HG03139 (cell line): ENCODE data around the gene CPHXL2.

Experiments used
- ATAC-seq: cut with Tn5 transposase; IDR thresholded peaks from one replicate; pipeline ENCODE4 v1.9.1; 2021; ENCODE audit not compliant: unreplicated experiment

Gene CPHXL2

DNA sequence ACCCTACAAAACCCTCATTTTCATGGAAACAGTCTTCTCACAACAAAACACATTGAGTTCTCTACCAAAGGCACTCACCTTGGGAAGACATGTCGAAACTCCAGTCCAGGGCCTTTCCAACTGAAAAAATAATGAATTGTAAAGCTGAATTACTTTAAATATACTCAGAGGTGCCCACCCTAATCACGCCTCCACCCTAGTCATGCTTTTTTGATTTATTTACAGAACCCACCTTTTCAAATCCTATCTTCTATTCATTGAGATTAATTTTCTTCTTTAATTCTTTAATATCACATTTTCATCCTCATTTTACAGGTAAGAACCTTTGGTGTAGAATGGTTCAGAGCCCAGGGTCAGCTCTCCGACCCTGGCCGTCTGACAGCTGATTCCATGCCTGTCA is at the start of gene CPHXL2:
CPHXL2 (minus strand) TSS at position 101 of the 400 bp plus-strand sequence; CDS start at position 91, 10 bp downstream.
- no peak for ATAC-seq

DNA sequence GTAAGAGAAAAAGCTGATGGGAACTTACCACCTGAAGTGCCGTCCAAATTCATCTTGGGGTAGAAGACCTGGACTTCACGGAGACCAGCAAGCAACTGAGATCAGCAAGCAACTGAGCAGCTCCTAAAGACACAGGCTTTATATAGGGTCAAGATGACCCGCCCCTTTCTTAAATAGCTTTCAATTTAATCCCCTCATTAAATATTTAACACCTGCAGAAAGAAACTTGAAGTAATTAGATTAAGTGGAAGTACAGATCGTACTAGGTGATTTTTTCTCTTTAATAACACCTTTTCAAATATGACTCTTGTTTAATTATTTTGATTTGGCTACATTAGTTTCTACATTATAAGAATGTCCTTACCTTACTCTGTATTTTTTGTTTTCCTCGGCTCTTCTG is 49.6 kb upstream of the CPHXL2 start, which contains the start of gene CPHXL:
CPHXL (minus strand) TSS at position 101 of the 400 bp plus-strand sequence; CDS start at position 53, 48 bp downstream.
- ATAC-seq, result no peak

DNA sequence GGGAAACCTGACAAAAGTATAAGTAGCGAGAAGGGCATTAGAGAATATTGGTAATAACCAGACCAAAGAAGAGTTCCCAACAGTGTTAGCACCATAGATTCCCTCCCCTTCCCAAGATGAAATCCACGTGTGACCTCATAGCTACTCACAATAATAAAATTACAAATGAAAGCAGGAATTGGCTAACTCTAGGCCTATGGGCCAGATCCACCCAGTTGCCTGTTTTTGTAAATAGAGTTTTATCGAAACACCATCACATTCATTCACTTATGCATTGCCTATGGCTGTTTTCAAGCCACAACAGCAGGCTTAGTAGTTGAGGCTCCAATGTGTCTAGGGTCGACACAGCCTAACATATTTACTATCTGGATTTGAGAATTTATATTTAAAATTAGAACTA is 41.6 kb upstream of the CPHXL2 start:
- ATAC-seq, result no peak

DNA sequence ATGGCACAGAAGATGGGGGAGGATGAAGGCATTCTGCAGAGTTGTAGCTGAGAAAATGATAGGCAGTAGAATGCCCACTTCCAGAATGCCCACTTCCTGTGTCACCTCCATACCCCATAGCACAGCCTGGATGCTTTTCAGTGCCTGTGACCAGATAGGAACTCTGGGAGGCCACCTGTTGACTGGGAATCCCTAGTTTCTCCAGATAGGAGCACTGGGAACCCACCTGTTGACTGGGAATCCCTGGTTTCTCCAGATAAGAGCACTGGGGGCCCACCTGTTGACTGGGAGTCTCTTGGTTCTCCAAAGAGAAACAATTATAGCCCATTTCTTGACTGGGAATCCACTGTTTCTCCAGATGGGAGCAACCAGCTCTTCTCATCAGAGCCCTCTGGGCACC is 37.9 kb upstream of the CPHXL2 start:
- no peak for ATAC-seq

DNA sequence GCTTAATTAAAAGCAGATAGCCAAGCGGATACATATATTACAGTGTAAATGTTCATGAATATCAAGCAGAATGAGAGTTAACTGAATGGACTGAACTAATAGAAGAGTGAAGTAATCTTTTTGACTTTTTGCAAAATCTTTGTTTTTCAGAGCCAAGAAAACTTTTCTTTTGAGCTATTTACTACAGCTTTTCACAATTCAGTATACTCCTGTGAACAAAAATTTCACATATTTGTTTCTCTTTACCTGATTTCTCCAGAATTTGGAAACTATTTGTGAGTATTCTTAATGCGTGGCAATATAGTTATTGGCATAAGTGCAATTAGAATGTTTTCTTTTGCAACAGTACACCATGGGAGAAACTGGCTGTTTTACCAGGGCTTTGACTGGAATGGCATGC is 33.5 kb upstream of the CPHXL2 start:
- ATAC-seq, result no peak

DNA sequence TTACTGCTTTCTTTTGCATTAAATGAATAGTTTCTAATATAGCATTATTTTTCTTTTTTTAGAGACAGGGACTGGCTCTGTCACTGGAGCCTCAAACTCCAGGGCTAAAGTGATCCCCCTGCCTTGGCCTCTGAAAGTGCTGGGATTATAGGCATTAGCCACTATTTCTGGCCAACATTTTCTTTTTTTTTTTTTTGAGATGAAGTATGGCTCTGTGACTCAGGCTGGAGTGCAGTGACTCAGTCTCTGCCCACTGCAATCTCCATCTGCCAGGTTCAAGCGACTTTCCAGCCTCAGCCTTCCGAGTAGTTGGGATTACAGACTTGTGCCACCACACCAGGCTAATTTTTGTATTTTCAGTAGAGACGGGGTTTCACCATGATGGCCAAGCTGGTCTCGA is 26.5 kb upstream of the CPHXL2 start:
- no peak for ATAC-seq

DNA sequence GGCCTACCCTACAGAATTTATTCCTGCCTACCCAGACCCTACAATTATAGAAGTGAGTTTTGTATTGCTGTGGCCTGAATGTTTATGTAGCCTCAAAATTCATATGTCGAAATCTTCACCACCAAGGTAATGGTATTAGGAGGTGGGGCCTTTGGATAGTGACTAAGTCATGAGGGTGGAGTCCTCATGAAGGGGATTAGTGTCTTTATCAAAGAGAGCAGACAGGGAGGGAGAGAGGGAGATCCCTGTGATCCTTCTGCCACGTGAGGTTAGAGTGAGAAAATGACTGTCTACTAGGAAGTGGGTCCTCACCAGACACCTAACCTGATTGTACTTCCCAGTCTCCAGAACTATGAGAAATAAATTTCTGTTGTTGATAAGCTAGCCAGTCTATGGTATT is 25.4 kb upstream of the CPHXL2 start:
- no peak for ATAC-seq

DNA sequence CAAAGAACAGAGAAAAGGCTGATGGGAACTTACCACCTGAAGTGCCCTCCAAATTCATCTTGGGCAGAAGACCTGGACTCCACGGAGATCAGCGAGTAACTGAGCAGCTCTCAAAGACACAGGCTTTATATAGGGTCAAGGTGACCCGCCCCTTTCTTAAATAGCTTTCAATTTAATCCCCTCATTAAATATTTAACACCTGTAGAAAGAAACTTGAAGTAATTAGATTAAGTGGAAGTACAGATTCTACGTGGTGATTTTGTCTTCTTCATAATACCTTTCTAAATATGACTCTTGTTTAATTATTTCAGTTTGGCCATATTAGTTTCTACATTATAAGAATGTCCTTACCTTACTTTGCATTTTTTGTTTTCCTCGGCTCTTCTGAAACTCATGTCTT is 24.6 kb upstream of the CPHXL2 start, which contains the start of gene DUXB:
DUXB (minus strand) TSS at position 101 of the 400 bp plus-strand sequence; CDS start at position 58, 43 bp downstream.
- no peak for ATAC-seq

DNA sequence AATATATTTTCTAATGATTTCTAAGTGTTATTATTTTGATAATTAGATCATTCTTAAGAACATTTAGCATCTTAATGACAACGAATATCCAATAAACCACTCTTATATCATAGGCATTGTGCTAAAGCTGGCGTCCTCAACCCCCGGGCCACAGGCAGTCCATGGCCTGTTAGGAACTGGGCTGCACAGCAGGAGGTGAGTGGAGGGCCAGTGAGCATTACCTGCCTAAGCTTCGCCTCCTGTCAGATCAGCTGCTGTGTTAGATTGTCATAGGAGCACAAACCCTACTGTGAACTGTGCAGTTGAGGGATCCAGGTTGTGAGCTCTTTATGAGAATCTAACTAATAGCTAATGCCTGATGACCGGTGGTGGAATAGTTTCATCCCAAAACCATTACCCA is 20.8 kb upstream of the CPHXL2 start:
- no peak for ATAC-seq

DNA sequence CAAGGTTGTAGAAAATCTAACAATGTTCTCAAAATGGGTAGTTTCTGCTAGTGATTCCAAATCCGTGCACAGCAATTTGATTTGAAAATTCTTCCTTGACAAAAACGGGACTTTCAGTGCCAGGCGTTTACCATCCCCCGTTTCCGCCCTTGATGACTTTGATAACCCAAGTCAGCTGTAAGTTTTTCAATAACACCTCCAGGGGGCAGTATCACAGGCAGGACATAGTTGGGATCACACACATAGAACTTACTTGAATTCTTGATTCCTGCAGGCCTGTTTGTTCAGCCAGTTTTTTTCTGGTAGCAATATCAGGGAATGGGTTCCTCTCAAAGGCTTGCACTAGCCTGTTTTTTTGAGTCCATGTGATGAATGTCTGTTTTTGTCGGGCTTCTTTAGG is 18.9 kb upstream of the CPHXL2 start:
- no peak for ATAC-seq

DNA sequence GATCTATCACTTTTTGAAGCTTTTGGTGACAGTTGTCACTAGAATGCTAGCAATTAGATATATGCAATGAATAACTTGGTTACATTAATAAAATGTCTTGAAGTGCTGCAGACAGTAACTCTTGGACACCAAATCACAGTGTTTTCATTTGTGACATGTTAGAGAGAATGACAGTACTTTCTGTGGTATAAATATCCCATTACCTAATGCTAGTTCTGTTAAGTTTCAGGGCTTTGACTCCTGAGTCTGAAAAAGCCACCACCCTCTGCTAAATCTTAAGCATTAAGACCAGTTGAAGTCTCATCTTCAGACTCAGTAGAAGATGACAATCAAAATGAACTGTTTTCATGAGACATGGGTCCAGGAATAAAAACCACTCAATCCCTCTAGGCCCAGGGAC is 10.6 kb upstream of the CPHXL2 start:
- ATAC-seq, result no peak

DNA sequence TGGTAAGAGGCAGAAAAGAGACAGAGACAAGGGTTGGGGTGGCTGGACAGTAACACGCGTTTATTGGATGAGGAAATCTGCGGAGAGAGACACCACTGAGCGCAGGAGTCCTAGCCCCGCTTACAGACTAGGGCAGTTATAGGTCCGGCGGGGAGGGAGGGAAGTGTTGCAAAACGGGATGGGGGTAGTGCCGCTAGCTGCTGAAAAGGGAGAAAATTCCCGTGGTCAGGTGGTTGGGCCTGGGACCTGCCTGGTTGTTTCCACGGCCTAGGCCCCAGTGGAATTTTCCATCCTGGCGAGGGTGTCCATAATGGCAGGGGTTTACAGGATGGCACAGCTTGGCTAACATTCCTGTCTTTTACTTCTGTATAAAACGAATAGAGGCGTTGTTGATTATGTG is 5.5 kb upstream of the CPHXL2 start:
- no peak for ATAC-seq

DNA sequence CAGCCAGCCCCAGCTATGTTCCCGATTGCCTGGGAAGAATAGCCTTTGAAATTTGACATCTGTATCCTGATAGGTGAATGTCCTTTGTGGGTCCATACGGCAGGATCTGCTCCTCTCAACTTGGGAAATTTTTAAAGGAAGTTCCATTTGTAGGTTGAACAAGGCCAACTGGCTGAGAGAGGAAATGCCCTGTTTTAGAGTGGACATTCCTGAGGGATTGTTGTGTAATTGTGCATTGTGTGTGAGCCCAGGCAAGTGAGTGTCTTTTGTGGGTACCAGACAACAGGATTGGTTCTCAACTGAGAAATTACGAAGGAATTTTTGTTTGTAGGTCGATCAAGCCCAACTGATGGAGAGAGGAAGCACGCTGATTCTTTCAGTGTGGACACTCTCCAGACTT is 2.6 kb upstream of the CPHXL2 start:
- no peak for ATAC-seq

DNA sequence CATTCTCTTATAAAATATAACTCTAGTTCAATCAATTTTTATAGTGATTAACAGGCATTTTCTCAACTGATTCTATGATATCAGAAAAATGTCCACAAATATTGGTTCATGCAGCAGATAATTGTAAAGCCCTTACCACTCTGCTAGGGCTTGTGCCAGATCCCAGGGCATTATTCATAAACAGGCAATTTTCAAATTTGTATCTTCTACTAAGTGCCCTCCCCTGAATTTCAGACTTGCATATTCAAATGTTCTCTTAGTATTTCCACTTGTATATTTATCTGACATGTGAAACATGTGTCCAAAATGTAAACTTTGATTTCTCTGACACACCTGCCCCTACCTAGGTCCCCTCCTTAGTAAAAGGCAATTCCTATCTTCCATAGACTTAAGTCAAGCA is 9.3 kb downstream of the CPHXL2 start:
- no peak for ATAC-seq

DNA sequence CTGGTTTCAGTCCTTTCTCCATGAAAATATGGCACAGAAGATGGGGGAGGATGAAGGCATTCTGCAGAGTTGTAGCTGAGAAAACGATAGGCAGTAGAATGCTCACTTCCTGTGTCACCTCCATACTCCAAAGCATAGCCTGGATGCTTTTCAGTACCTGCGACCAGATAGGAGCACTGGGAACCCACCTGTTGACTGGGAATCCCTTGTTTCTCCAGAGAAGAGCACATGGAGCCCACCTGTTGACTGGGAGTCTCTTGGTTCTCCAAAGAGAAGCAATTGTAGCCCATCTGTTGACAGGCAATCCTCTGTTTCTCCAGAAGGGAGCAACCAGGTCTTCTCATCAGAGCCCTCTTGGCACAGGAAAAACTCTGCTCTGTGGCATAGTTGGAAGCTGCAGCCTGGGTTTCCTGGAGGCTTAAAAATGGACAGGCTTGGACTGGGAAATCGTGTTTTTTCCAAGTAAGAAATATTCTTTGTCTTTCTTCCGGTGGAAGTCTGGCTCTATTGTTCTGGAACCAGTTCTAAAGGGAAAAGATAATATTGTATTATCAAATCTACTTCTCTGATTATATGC is 16.0 kb downstream of the CPHXL2 start:
- no peak for ATAC-seq

DNA sequence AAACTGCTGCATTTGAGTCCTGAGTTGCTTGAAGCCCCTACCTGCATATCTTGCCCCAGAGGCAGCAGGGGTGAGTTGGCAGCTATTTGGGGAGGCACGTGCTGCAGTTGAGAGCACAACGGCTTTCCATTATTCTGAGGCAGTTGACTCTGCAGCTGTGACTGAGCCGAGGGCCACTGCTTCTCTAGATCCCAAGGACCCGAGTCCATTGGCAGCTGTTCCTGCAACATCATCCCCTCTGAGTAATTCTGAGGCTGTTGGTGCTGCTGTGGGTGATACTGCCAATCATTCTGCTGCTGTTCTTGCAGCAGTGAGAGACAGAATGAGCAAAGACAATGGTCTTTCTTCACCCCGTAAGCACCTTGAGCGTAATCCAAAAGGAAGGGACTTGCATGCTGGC is 16.5 kb downstream of the CPHXL2 start:
- ATAC-seq, result no peak

DNA sequence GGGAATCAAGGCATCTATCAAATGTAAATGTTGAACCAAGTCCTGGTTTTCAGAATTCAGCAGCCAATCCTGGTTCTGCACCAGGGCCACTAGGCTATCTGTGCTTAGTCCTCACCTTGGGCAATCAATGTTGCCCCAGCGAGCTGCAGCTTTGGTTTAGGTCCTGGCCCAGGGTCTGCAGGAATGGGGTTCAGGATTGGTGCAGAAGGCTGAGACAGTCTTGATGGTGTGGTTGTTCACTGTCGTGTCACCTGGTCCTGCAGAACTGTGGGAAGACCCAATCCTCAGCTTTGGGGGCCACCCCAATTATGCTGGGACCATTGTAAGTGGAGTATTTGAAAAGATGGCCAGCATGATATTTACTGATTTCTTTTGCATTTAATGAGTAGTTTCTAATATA is 18.6 kb downstream of the CPHXL2 start:
- ATAC-seq, result no peak

DNA sequence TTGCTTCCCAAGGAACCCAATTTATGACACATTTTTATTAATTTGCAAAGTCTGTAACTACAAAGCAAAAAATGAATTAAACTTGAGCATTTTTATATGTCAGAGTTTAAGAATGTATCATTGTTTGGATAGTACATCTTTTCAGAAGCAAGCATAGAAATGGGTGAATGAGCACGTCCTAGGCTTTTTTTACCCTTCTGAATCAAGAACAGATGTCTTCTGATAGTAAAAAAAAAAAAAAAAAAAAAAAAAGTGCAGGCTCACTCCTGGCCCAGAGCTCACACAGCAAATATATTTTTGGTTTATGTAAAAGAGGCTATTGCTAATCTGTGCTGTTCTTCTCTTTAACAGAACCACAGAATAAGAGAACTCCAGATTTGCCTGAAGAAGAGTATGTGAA is 22.9 kb downstream of the CPHXL2 start:
- no peak for ATAC-seq

DNA sequence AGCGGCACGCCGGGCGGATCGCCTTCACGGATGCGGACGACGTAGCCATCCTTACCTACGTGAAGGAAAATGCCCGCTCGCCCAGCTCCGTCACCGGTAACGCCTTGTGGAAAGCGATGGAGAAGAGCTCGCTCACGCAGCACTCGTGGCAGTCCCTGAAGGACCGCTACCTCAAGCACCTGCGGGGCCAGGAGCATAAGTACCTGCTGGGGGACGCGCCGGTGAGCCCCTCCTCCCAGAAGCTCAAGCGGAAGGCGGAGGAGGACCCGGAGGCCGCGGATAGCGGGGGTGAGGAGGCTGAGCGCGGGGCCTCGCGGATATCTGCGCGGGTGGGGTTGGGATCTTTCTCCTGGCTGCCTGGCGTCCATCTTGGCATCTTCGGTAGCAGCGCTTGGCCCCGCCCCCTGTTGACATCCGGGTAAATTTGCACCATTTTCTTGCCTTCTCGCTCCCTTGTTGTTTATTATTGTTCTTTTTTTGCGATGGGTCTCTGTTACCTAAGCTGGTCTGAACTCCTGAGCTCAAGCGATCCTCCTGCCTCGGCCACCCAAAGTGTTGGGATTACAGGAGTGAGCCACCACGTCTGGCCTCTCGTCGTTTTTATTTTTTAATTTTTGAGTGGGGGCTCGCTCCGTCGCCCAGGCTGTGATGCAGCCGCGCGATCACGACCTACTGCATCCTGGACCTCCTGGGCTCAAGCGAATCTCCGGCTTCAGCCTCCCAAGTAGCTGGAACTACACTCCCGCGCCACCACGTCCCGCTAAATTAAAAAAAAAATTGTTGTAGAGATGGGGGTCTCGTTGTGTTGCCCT is 28.3 kb downstream of the CPHXL2 start:
- ATAC-seq, result peak; percentile 24

DNA sequence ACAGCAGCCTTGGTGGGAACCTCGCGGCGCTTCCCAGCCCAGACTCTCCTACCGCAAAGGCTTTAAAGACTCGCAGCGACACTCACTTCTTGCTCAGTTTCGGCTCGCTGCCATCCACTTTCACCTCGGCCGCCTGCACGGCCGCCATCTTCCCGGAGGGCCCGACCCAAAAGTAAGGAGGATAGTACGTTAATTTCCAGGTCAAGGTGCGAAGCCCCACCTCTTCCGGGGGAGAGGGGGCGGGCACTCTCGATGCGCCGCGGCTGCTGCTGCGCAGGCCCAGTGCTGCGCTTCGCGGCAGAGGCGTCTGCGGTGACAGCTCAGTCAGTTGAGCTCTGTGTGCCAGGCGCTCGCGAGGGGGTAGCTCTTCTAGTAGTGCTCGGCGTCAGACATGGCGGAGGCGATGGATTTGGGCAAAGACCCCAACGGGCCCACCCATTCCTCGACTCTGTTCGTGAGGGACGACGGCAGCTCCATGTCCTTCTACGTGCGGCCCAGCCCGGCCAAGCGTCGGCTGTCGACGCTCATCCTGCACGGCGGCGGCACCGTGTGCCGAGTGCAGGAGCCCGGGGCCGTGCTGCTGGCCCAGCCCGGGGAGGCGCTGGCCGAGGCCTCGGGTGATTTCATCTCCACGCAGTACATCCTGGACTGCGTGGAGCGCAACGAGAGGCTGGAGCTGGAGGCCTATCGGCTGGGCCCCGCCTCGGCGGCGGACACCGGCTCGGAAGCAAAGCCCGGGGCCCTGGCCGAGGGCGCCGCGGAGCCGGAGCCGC is 29.1 kb downstream of the CPHXL2 start, which contains the start of the genes KARS1 and TERF2IP:
KARS1 (minus strand) TSS at position 174 of the 773 bp plus-strand sequence; CDS start at position 148, 26 bp downstream.
TERF2IP (plus strand) TSS at position 282 of the 773 bp plus-strand sequence; CDS start at position 392, 110 bp downstream.
- peak; percentile 85 for ATAC-seq

DNA sequence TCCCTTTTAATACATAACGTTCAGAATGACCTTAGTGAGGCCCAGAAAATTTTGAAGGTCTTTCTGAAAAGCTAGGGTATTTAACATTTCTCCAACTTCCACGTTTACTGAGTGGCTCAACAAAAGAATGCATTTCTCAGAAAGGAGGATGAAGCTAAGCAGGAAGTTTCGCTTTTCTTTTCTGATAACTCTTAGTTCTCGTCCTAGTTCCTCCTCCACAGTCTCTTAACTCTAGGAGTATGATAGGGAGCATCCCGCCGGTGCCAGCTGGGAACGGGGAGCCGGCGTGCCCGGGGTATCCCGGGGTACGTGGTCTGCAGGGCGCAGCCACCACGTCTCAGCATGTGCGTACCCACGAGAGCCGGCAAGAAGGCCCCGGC is 29.7 kb downstream of the CPHXL2 start:
- peak; percentile 19 for ATAC-seq
